Mammary epithelial cell (primary cell): ENCODE results near the gene ARHGAP26.

Experiments used
- EZH2 ChIP-seq: IDR thresholded peaks from 2 replicates; pipeline ENCODE4 v1.6.1; 2012; ENCODE audit warnings: low read length, inconsistent platforms, borderline replicate concordance
- TF ChIP-seq, protein P1 (sequence below), 2 donors: IDR thresholded peaks in 1 of 2; conservative IDR thresholded peaks in 1 of 2; 2 replicates each; pipeline ENCODE4 v1.5.1; 2011 to 2012; ENCODE audit warnings: inconsistent platforms in 2 of 2, low read length in 2 of 2, mild to moderate bottlenecking in 2 of 2, control low read depth in 1 of 2, low read depth in 1 of 2; ENCODE audit not compliant: insufficient read depth in 1 of 2; ENCODE audit errors: extremely low read depth in 1 of 2

DNA sequence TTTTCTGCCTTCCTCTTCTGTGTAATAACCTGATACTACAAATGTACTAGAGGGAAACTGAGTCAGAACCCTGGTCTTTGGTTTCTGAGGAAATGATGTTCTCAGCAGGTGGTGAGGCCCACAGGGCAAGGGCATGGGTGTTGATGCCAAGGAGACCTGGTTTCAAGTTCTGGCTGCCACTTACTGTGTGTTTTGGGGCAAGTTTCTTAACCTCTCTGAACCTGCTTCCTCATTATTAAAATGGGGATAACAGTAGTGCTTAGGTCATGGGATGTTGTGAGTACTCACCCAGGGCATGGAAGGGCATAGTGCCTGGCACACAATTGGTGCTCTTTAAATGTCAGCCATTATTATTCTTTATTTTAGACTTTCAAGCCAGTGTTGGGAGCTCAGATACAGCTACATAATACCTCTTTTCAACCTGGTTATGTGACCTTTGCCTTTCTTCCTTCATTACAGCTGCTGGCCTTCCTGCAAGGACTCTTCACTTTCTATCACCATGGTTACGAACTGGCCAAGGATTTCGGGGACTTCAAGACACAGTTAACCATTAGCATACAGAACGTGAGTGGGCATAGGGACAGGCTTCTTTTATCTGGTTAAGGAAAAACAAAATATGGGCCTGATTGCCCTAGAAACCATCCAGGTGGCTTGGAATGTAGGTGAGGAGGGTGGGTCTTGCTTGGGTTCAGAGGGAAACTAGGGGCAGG, 131.5 kb downstream of the ARHGAP26 start:
- TF ChIP-seq, protein P1, sequence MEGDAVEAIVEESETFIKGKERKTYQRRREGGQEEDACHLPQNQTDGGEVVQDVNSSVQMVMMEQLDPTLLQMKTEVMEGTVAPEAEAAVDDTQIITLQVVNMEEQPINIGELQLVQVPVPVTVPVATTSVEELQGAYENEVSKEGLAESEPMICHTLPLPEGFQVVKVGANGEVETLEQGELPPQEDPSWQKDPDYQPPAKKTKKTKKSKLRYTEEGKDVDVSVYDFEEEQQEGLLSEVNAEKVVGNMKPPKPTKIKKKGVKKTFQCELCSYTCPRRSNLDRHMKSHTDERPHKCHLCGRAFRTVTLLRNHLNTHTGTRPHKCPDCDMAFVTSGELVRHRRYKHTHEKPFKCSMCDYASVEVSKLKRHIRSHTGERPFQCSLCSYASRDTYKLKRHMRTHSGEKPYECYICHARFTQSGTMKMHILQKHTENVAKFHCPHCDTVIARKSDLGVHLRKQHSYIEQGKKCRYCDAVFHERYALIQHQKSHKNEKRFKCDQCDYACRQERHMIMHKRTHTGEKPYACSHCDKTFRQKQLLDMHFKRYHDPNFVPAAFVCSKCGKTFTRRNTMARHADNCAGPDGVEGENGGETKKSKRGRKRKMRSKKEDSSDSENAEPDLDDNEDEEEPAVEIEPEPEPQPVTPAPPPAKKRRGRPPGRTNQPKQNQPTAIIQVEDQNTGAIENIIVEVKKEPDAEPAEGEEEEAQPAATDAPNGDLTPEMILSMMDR (conservative IDR thresholded peaks at IDR 0.05 in 1 of 2, IDR thresholded peaks at IDR 0.05 in 1 of 2; ENCODE audit: extremely low read depth in 1 of 2, insufficient read depth in 1 of 2, low read depth in 1 of 2, low read length in 2 of 2): no peak
- TF ChIP-seq EZH2: no peak
